HepG2 (cell line): ENCODE results near the gene ZBTB2. TPM values are rescaled to one million over a fixed set of nuclear protein-coding genes. Genes with fewer than 3 reads are reported as not detected.

ENCODE experiments used
- ASH2L ChIP-seq: fragments of 300-600, 200-600 bp; sonication (generic); IDR thresholded peaks from 2 replicates; pipeline ENCODE4 v1.7.0; 2017; ENCODE audit warnings: low read depth, mild to moderate bottlenecking, moderate library complexity, mixed read lengths, low read length; ENCODE audit not compliant: insufficient read length
- ZNF430 ChIP-seq: sonication (generic); formaldehyde crosslinking; IDR thresholded peaks from 2 replicates; pipeline ENCODE4 v1.9.0; 2021; ENCODE audit warnings: mild to moderate bottlenecking, missing genetic modification reagents
- polyA plus RNA-seq, 8 experiments: library from polyadenylated mRNA; depleted of rRNA in 3 of 8; stranded (reverse) in 7 of 8; unstranded in 1 of 8; fragments of >200 nt; fragmentation: Illumina TruSeq in 4 of 8; extraction: Trizol in 4 of 8; gene quantifications; 2 replicates each; pipeline versions ENCODE4 v1.2.1 to v1.2.3, GENCODE V29; 2011 to 2016; ENCODE audit warnings: low read depth in 4 of 8, missing spikeins in 1 of 8, mixed read lengths in 1 of 8; ENCODE audit not compliant: insufficient read depth in 1 of 8
- total RNA-seq, 5 experiments: library from RNA; depleted of rRNA; stranded (reverse); fragments of >200 nt; fragmentation: Illumina TruSeq; extraction: Trizol; gene quantifications; 2 replicates each; pipeline ENCODE4 v1.2.3, GENCODE V29; 2016; ENCODE audit warnings: low read depth in 1 of 5
- TF ChIP-seq, protein P1 (sequence below): sonication (generic); formaldehyde crosslinking; IDR thresholded peaks from 2 replicates; pipeline ENCODE4 v1.5.0; 2020; ENCODE audit warnings: missing genetic modification reagents
- TF ChIP-seq, protein P2 (sequence below): sonication (generic); formaldehyde crosslinking; IDR thresholded peaks from 2 replicates; pipeline ENCODE4 v1.4.0; 2020; ENCODE audit warnings: missing genetic modification reagents, borderline replicate concordance

The ZBTB2 gene
- total and polyA plus RNA-seq, 2 of the 13 experiments (the other 11 are each of a cell fraction or from before 2014, with no cell fraction given), result 15.4 to 22.8 TPM

- 0 out of 2 replicates have a peak, but pooled peaks have one; percentile 5 for TF ChIP-seq ZNF430
- peak; percentile 23 for TF ChIP-seq ASH2L
- TF ChIP-seq, protein P1, sequence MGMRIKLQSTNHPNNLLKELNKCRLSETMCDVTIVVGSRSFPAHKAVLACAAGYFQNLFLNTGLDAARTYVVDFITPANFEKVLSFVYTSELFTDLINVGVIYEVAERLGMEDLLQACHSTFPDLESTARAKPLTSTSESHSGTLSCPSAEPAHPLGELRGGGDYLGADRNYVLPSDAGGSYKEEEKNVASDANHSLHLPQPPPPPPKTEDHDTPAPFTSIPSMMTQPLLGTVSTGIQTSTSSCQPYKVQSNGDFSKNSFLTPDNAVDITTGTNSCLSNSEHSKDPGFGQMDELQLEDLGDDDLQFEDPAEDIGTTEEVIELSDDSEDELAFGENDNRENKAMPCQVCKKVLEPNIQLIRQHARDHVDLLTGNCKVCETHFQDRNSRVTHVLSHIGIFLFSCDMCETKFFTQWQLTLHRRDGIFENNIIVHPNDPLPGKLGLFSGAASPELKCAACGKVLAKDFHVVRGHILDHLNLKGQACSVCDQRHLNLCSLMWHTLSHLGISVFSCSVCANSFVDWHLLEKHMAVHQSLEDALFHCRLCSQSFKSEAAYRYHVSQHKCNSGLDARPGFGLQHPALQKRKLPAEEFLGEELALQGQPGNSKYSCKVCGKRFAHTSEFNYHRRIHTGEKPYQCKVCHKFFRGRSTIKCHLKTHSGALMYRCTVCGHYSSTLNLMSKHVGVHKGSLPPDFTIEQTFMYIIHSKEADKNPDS (CRISPR knock-in tag), result no peak
- TF ChIP-seq, protein P2, sequence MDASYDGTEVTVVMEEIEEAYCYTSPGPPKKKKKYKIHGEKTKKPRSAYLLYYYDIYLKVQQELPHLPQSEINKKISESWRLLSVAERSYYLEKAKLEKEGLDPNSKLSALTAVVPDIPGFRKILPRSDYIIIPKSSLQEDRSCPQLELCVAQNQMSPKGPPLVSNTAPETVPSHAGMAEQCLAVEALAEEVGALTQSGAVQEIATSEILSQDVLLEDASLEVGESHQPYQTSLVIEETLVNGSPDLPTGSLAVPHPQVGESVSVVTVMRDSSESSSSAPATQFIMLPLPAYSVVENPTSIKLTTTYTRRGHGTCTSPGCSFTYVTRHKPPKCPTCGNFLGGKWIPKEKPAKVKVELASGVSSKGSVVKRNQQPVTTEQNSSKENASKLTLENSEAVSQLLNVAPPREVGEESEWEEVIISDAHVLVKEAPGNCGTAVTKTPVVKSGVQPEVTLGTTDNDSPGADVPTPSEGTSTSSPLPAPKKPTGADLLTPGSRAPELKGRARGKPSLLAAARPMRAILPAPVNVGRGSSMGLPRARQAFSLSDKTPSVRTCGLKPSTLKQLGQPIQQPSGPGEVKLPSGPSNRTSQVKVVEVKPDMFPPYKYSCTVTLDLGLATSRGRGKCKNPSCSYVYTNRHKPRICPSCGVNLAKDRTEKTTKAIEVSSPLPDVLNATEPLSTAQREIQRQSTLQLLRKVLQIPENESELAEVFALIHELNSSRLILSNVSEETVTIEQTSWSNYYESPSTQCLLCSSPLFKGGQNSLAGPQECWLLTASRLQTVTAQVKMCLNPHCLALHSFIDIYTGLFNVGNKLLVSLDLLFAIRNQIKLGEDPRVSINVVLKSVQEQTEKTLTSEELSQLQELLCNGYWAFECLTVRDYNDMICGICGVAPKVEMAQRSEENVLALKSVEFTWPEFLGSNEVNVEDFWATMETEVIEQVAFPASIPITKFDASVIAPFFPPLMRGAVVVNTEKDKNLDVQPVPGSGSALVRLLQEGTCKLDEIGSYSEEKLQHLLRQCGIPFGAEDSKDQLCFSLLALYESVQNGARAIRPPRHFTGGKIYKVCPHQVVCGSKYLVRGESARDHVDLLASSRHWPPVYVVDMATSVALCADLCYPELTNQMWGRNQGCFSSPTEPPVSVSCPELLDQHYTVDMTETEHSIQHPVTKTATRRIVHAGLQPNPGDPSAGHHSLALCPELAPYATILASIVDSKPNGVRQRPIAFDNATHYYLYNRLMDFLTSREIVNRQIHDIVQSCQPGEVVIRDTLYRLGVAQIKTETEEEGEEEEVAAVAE (CRISPR knock-in tag), result 0 out of 2 replicates have a peak, but pooled peaks have one; percentile 1
Observed at GRCh38 chr6:151392427-151392826, 1.1 kb upstream of the ZBTB2 start (continued).
